Spleen (tissue), 11 donors: ENCODE results near the gene EFCAB8. TPM values are rescaled to one million over a fixed set of nuclear protein-coding genes. Genes with fewer than 3 reads are reported as not detected.

Source experiments
- DNase-seq: peaks from one replicate; pipeline ENCODE4 v3.0.0-alpha.2; 2020
- H3K27ac ChIP-seq, 8 donors: fragments of 200-600 bp; sonication (generic) in 7 of 8; 1 replicate in 4 of 8; 2 replicates in 4 of 8; pipeline versions ENCODE4 v1.5.0 to v1.8.0; 2016 to 2021; ENCODE audit warnings: inconsistent platforms in 4 of 8, mild to moderate bottlenecking in 4 of 8, moderate library complexity in 1 of 8
- H3K27me3 ChIP-seq, 7 donors: fragments of 200-600 bp; sonication (generic) in 6 of 7; replicated peaks in 1 of 7; 1 replicate in 4 of 7; 2 replicates in 3 of 7; pipeline versions ENCODE4 v1.5.0 to v1.8.0; 2016 to 2021; ENCODE audit warnings: inconsistent platforms in 3 of 7, mild to moderate bottlenecking in 1 of 7
- H3K36me3 ChIP-seq, 6 donors: fragments of 200-600 bp; sonication (generic) in 5 of 6; 1 replicate in 4 of 6; 2 replicates in 2 of 6; pipeline versions ENCODE4 v1.5.0 to v1.8.0; 2016 to 2021; ENCODE audit warnings: inconsistent platforms in 2 of 6
- H3K4me1 ChIP-seq, 6 donors: fragments of 200-600 bp; sonication (generic) in 5 of 6; 1 replicate in 3 of 6; 2 replicates in 3 of 6; pipeline versions ENCODE4 v1.5.0 to v1.8.0; 2016 to 2021; ENCODE audit warnings: inconsistent platforms in 3 of 6
- H3K4me3 ChIP-seq, 8 donors: fragments of 200-600 bp; sonication (generic) in 7 of 8; 1 replicate in 4 of 8; 2 replicates in 4 of 8; pipeline versions ENCODE4 v1.5.0 to v1.8.0; 2016 to 2021; ENCODE audit warnings: inconsistent platforms in 4 of 8, mild to moderate bottlenecking in 4 of 8, moderate library complexity in 2 of 8
- H3K9me3 ChIP-seq, 8 donors: fragments of 200-600 bp; sonication (generic) in 7 of 8; 1 replicate in 4 of 8; 2 replicates in 4 of 8; pipeline versions ENCODE4 v1.5.0 to v1.8.0; 2016 to 2021; ENCODE audit warnings: inconsistent platforms in 4 of 8
- CTCF ChIP-seq, 11 experiments: fragments of 200-600 bp in 7 of 11; fragments of 450-650 bp in 4 of 11; sonication (generic) in 4 of 11; IDR thresholded peaks in 8 of 11; conservative IDR thresholded peaks in 3 of 11; 1 replicate in 7 of 11; 2 replicates in 4 of 11; pipeline versions ENCODE4 v1.4.0 to v1.8.0; 2016 to 2021; ENCODE audit warnings: antibody characterized with exemption in 11 of 11, inconsistent platforms in 4 of 11, mild to moderate bottlenecking in 1 of 11
- POLR2A ChIP-seq, 3 donors: fragments of 450-650 bp; IDR thresholded peaks; one replicate each; pipeline ENCODE4 v1.5.1; 2017; ENCODE audit warnings: antibody characterized with exemption in 3 of 3, mild to moderate bottlenecking in 1 of 3
- POLR2AphosphoS5 ChIP-seq, 3 donors: sonication (generic); formaldehyde crosslinking; IDR thresholded peaks; one replicate each; pipeline ENCODE4 v1.5.1; 2017; ENCODE audit warnings: antibody characterized with exemption in 3 of 3
- WGBS, 5 donors: extraction: QIAGEN DNeasy Blood & Tissue Kit in 3 of 5; methylation state at CpG; one replicate each; pipeline versions ENCODE4 v1.1.5 to v1.1.7; 2013 to 2018; 5-methylcytosine and 5-hydroxymethylcytosine counted together
- intact Hi-C: fragments of 100-400 bp; cut with DNase I; formaldehyde crosslinking; loops from one replicate; pipeline ENCODE4 v1.15.0; 2023; ENCODE audit warnings: low total_unique reads
- polyA plus RNA-seq, 3 donors: library from polyadenylated mRNA; stranded (reverse); fragments of 200-250 nt; gene quantifications; one replicate each; pipeline ENCODE4 v1.2.1, GENCODE V29; 2013
- total RNA-seq, 7 donors: library from RNA; depleted of rRNA in 3 of 7; stranded (reverse); fragments of >200 nt in 3 of 7; fragmentation: NEBNext Ultra II Directional in 4 of 7; extraction: Animal tissue kit (Norgen Biotek cat#: 25700) in 4 of 7; gene quantifications; one replicate each; pipeline versions ENCODE4 v1.1.0 to v1.2.1, GENCODE V29; 2016 to 2021
- donor health status: healthy with polysubstance abuse.
- donor health status: DM: no; HTN: no; CAD: no; lungs with moderate emphysema.
- donor health status: DM: no; HTN: no; CAD: no.
- donor health status: Bipolar disorder and iron deficiency.
- donor health status: healthy.
- donor health status: DM: no; HTN: no; CAD: no.
- donor health status: DM: yes; HTN: yes; CAD: no.

EFCAB8 gene
- total and polyA plus RNA-seq, 10 donors, result 0.06 to 4.2 (median 1.0) TPM

GRCh38 chr20:33008336-33009213, 149.9 kb downstream of the EFCAB8 start:
- 82 to 93% (median 89%) methylated on average over 21 to 23 of the region's 23 CpGs for WGBS, 5 donors
- no peak overlapping the region for H3K4me3 ChIP-seq
- H3K27ac ChIP-seq, result no peak overlapping the region
- peaks cover 0 to 12% (median 8%) of the 10 kb centered on the region in 8 donors for H3K9me3 ChIP-seq
- DNase-seq, result peak; percentile 62
- H3K4me1 ChIP-seq, result peaks cover 0 to 10% (median 0%) of the 10 kb centered on the region in 6 donors
- no peaks in the 10 kb centered on the region for H3K36me3 ChIP-seq
- no peak for TF ChIP-seq CTCF (IDR thresholded peaks at IDR 0.05 in 8 of 11, conservative IDR thresholded peaks at IDR 0.05 in 3 of 11)
- TF ChIP-seq POLR2A (IDR thresholded peaks at IDR 0.05), result no peak
- no peak for TF ChIP-seq POLR2AphosphoS5 (IDR thresholded peaks at IDR 0.05)
- peaks cover 0 to under 1% (median 0%) of the 10 kb centered on the region in 7 donors for H3K27me3 ChIP-seq
- intact Hi-C loops, result loop anchor here (5.0 kb wide), 1 partner anchor 106 kb away; no protein-coding TSS in a partner anchor

- H3K27ac ChIP-seq, result no peak overlapping the region
- peaks cover 0 to 6% (median 0%) of the 10 kb centered on the region in 7 donors for H3K27me3 ChIP-seq
- peaks cover 0 to 10% (median 0%) of the 10 kb centered on the region in 6 donors for H3K4me1 ChIP-seq
- peak; percentile 67 for DNase-seq
- H3K4me3 ChIP-seq, result no peak overlapping the region
- WGBS, 5 donors, result 67 to 81% (median 71%) methylated on average over 16 to 19 of the region's 19 CpGs
- H3K36me3 ChIP-seq, result no peaks in the 10 kb centered on the region
- intact Hi-C loops, result loop anchor here (5.0 kb wide), 1 partner anchor 107 kb away; no protein-coding TSS in a partner anchor
- TF ChIP-seq POLR2AphosphoS5 (IDR thresholded peaks at IDR 0.05) (no peak), CTCF (IDR thresholded peaks at IDR 0.05 in 8 of 11, conservative IDR thresholded peaks at IDR 0.05 in 3 of 11) (no peak), POLR2A (IDR thresholded peaks at IDR 0.05) (no peak)
- peaks cover 0 to 12% (median 8%) of the 10 kb centered on the region in 8 donors for H3K9me3 ChIP-seq
These were observed 150.8 kb downstream of the EFCAB8 start for GRCh38 chr20:33009214-33010132.

GRCh38 chr20:33010133-33010504, 151.4 kb downstream of the EFCAB8 start:
- intact Hi-C loops, result no loop called here
- Histone ChIP-seq H3K4me1 (peaks cover 0 to 10% (median 0%) of the 10 kb centered on the region in 6 donors), H3K36me3 (no peaks in the 10 kb centered on the region), H3K27me3 (peaks cover 0 to 6% (median 0%) of the 10 kb centered on the region in 7 donors), H3K9me3 (peaks cover 0 to 8% (median 5%) of the 10 kb centered on the region in 8 donors), H3K4me3 (no peak overlapping the region), H3K27ac (no peak overlapping the region)
- TF ChIP-seq POLR2AphosphoS5 (IDR thresholded peaks at IDR 0.05) (no peak), CTCF (IDR thresholded peaks at IDR 0.05 in 8 of 11, conservative IDR thresholded peaks at IDR 0.05 in 3 of 11) (no peak), POLR2A (IDR thresholded peaks at IDR 0.05) (no peak)
- 74 to 92% (median 89%) methylated on average over 5 of the region's 5 CpGs for WGBS, 5 donors
- DNase-seq, result peak; percentile 39
